Measurements from ENCODE around the gene MCCC2.
"Not testable (repeated sequence)": the region's sequence is repeated elsewhere in the genome, so short reads cannot be mapped to it uniquely, and the experiment has no call there.

The MCCC2 gene

GRCh38 chr5:71586941-71587765 lies at the start of gene MCCC2:
Gene MCCC2 (plus strand): TSS chr5:71587340. CDS start chr5:71587426, 86 bp downstream.
- peak; percentile 98 for DNase-seq

DNA sequence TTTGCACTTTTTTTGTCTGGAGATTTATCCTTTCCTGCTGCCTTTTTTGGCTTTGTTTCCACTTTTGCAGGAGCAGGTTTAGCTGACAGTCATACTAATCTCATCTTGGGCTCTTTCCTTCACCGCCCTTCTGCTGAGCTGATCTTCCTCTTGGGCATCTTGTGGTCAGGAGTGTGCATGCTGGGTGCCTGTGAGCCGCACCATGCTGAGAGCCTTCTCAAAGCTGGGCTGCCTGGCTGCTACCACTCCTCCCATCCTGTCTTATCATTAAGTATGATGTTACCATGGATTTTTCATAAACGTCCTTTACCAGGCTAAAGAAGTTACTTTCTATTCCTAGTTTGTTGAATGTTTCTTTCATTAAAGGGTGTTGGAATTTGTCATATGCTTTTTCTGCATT lies 49.5 kb upstream of the MCCC2 start:
- no peak for DNase-seq

- not testable (repeated sequence) for DNase-seq
Observed at GRCh38 chr5:71550885-71551284, 36.3 kb upstream of the MCCC2 start.

DNA sequence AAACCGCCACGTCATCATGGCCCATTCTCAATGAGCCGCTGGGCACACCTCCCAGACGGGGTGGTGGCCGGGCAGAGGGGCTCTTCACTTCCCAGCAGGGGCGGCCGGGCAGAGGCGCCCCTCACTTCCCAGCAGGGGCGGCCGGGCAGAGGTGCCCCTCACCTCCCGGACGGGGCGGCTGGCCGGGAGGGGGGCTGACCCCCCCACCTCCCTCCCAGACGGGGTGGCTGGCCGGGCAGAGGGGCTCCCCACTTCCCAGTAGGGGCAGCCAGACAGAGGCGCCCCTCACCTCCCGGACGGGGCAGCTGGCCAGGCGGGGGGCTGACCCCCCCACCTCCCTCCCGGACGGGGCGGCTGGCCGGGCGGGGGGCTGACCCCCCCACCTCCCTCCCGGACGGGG lies 35.6 kb upstream of the MCCC2 start:
- DNase-seq, result not testable (repeated sequence)

DNA sequence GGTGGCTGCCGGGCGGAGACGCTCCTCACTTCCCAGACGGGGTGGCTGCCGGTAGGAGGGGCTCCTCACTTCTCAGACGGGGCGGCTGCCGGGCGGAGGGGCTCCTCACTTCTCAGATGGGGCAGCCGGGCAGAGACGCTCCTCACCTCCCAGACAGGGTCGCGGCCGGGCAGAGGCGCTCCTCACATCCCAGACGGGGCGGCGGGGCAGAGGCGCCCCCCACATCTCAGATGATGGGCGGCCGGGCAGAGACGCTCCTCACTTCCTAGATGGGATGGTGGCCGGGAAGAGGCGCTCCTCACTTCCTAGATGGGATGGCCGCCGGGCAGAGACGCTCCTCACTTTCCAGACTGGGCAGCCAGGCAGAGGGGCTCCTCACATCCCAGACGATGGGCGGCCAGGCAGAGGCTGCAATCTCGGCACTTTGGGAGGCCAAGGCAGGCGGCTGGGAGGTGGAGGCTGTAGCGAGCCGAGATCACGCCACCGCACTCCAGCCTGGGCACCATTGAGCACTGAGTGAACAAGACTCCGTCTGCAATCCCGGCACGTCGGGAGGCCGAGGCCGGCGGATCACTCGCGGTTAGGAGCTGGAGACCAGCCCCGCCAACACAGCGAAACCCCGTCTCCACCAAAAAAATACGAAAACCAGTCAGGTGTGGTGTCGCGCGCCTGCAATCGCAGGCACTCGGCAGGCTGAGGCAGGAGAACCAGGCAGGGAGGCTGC lies 35.0 kb upstream of the MCCC2 start:
- not testable (repeated sequence) for DNase-seq

GRCh38 chr5:71563161-71563560 lies 24.0 kb upstream of the MCCC2 start:
- DNase-seq, result no peak

GRCh38 chr5:71564895-71565294 lies 22.2 kb upstream of the MCCC2 start:
- DNase-seq, result no peak

DNA sequence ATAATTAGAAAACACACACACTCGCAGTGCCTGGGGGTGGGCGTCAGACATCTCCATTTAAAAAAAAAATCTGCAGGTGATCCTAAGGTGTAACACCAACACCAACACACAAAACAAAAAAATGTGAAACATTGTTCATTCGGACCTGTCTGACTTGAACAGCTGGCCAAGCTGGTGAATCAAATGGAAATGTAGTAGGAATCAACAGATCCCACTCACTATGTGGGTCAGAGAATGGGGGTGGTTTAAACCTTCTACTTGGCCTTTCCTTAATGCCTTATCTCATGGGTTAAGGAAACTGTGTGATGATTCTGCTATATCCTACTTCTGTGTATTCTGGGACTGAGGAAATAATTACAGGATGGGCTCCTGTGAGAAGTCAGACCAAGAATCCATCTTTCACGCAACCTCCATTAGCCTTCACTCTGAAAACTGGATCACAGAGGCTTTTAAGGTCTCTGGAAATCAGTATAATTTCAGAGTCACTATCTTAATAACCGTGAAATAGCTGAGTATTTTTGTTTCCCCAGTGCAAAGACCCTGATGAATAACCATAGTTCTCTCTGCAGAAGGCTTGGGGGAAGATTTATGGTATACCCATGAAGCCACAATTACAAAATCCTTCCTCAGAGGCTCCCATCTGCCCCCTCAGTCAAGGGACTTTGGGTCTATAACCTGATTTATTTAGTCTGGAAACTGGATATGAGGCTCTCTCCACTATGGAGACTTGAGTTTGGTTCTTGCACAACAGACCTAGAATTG lies 17.2 kb upstream of the MCCC2 start:
- DNase-seq, result no peak

GRCh38 chr5:71571811-71572210 lies 15.3 kb upstream of the MCCC2 start:
- DNase-seq, result not testable (repeated sequence)

DNA sequence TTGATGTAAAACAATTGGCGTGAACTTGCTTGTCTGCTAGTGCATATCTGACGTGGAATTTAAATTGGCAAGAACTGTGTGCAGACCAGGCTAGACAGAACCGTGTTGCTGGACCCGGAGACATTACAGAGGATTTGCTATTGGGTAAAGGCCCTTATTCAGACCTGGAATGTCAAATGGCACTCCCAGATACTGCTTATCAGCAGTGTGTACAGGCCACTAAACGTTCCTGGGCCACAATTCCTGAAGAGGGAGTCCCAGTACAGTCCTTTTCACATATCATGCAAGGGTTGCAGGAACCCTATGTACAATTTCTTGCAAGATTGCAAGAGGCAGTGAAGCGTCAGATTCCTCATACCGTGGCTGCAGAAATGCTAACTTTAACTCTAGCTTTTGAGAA lies 13.5 kb upstream of the MCCC2 start:
- DNase-seq, result no peak

DNA sequence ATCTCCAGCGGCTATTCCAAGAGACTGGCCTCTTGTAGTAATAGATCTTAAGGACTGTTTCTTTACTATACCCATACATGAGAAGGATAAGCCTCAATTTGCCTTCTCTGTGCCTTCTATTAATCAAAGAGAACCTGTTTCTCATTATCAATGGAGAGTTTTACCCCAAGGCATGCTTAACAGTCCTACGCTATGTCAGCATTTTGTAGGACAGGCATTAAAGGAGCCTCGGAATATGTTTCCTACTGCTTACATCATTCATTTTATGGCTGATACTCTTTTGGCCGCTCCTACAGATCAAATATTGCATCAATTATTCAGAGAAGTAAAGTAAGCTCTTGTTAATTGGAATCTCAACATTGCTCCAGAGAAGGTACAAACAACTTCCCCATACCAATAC lies 11.6 kb upstream of the MCCC2 start:
- DNase-seq, result not testable (repeated sequence)

GRCh38 chr5:71576241-71576640 lies 10.9 kb upstream of the MCCC2 start:
- no peak for DNase-seq

GRCh38 chr5:71577839-71578238 lies 9.3 kb upstream of the MCCC2 start:
- DNase-seq, result not testable (repeated sequence)

DNA sequence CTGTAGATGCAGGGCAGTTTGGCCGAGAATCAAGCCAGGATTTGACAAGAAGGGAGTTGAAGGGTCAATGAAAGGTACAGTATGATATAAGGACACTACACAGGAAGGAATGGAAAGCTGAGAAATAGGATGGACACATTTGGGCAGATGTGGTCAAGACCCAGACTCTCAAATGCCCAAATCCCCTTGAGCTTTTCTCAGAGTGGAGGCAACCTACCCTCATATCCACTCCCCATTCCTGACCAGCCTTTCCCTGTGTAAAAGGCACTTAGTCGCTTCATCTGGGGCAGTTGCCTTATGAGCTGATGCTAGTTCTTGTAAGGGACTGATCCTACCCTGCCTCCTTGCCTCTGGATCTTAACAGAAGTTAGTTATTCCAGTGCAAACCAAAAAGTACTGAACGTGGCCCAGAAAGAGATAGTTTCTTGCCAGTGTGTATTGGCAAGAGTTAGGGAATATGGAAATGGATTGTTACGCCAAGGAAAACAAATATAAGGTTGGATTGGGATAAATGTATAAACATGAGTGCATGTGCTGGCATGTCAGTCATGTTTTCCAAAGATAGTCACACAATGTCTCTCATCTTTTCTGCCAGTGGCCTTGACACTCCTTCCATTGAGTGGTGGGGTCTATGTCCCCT lies 4.1 kb upstream of the MCCC2 start:
- DNase-seq, result no peak

GRCh38 chr5:71586052-71586940 lies 844 bp upstream of the MCCC2 start:
- peak; percentile 23 for DNase-seq

- DNase-seq, result no peak
Observed at GRCh38 chr5:71587766-71588532, 809 bp downstream of the MCCC2 start.

GRCh38 chr5:71588533-71588885 lies 1.4 kb downstream of the MCCC2 start:
- no peak for DNase-seq

DNA sequence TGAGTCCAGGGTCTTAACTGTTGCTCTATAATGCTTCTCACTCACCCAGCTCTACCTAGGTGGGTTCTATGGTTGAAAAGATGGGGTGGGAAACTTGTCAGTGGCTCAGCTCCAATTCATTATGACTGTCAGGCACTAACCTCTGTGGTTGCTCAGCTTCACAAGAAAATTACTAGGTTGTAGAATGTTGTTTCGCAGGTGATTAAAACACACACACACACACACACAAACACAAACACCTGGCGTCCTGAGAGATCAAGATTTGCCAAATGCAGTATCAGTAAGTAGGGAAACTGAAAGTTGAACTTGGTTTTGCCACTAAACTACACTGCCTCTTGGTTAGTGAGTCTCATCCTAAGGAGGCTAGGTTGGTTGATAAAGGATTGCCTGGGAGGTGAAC lies 2.8 kb downstream of the MCCC2 start:
- DNase-seq, result no peak

DNA sequence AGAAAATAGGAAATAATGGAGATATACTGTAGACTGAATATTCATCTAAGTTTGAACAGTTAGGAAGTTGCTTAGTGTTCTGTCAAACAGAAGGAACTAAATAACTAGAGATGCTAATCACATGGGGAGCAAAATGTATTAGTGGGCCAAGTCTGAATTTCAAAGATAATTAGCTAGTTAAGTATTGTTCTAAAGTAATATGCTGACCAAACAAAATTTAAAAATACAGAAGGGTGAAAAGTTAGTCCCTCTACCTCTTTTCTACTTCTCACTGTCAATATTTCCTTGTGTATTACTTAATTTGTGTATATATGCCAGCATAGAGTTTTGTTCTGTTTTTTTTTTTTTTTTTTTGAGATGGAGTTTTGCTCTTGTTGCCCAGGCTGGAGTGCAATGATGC lies 4.0 kb downstream of the MCCC2 start:
- no peak for DNase-seq

GRCh38 chr5:71596169-71596568 lies 9.0 kb downstream of the MCCC2 start:
- no peak for DNase-seq

- DNase-seq, result no peak
Observed at GRCh38 chr5:71597001-71597400, 9.9 kb downstream of the MCCC2 start.

Measured in inflammatory macrophage treated with lipopolysaccharide for 4 hours (primary cell).